ENCODE measurements around the gene NECAB3.

DNA sequence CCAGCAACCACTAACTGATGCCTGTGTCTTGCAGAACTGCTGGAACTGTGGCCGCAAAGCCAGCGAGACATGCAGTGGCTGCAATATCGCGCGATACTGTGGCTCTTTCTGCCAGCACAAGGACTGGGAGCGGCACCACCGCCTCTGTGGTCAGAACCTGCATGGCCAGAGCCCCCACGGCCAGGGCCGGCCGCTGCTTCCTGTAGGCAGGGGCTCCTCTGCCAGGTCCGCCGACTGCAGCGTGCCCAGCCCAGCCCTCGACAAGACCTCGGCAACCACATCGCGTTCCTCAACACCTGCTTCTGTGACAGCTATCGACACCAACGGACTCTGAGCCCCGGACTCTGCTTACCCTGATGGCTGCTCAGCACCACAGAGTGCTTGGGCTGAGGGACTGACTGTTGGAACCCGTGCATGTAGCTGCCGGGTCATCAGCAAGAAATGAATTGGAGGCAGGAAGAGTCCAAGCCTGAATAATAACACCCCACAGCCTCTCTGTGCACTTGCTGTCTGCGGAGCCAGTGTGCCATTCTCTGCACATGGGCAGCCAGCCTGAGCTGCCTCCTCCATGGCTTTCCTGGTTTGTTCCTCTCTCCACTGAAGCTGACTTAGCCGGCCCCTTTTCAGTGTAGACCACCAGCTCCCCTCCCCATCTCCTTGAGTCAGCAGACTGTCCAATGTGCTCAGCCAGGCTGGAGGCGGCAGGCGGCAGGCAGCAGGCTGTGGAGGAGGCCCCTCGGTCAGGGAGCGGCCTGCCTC is 29.7 kb downstream of the NECAB3 start:
- TF ChIP-seq, protein P1, sequence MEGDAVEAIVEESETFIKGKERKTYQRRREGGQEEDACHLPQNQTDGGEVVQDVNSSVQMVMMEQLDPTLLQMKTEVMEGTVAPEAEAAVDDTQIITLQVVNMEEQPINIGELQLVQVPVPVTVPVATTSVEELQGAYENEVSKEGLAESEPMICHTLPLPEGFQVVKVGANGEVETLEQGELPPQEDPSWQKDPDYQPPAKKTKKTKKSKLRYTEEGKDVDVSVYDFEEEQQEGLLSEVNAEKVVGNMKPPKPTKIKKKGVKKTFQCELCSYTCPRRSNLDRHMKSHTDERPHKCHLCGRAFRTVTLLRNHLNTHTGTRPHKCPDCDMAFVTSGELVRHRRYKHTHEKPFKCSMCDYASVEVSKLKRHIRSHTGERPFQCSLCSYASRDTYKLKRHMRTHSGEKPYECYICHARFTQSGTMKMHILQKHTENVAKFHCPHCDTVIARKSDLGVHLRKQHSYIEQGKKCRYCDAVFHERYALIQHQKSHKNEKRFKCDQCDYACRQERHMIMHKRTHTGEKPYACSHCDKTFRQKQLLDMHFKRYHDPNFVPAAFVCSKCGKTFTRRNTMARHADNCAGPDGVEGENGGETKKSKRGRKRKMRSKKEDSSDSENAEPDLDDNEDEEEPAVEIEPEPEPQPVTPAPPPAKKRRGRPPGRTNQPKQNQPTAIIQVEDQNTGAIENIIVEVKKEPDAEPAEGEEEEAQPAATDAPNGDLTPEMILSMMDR (IDR thresholded peaks at IDR 0.05), result no peak
- TF ChIP-seq POLR2AphosphoS5 (IDR thresholded peaks at IDR 0.05), result no peak

All from transverse colon (tissue), 4 donors.